ENCODE measurements around the gene DNAH10.

DNAH10 gene

DNA sequence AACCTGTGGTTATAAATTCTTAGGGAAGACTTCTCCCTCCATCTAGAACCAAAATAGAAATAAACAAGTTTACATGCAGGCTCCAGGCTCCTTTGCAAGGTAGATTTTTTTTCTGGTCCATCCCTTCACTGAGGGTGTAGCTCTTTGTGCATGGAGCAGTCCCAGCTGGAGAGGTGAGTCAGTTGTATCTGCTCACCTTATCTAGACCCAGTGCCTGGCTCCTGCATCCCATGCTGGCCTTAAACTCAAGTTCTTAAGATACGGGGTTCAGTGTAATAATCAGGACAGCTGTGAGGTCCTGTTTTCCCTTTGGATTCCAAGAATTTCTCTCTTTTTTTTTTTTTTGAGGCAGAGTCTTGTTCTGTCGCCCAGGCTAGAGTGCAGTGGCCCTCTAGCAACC lies 35.1 kb upstream of the DNAH10 start:
- Histone ChIP-seq H3K9me3 (ENCODE audit: low read length) (no peaks in the 10 kb centered on the region), H3K27me3 (ENCODE audit: insufficient read depth, low read length) (no peaks in the 10 kb centered on the region), H3K4me3 (ENCODE audit: low read length) (no peak overlapping the region), H2AFZ (ENCODE audit: low read depth, low read length) (no peak overlapping the region), H3K4me1 (ENCODE audit: insufficient read depth, low read length) (no peaks in the 10 kb centered on the region), H3K36me3 (ENCODE audit: insufficient read depth, low read length) (peaks cover 76% of the 10 kb centered on the region)

DNA sequence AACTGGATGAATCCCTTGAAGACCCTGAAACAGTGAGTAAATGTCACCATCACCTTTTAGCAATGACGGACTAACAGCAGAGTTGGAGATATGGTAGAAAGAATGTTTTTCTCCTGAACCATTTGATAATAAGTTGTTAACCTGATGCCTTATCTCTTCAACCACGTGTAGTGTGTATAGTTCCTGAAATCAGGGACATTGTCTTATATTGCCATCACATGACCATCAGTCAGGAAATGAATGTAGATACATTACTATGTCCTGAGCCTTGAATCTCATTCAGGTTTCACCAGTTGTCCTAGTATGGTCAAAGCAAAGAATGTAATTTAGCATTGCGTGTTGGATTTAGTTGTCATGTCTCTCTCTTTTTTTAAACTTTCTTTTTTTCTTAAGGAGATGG lies 34.2 kb upstream of the DNAH10 start:
- Histone ChIP-seq H3K9me3 (ENCODE audit: low read length) (no peaks in the 10 kb centered on the region), H2AFZ (ENCODE audit: low read depth, low read length) (no peak overlapping the region), H3K27me3 (ENCODE audit: insufficient read depth, low read length) (no peaks in the 10 kb centered on the region), H3K36me3 (ENCODE audit: insufficient read depth, low read length) (peaks cover 73% of the 10 kb centered on the region), H3K4me3 (ENCODE audit: low read length) (no peak overlapping the region), H3K4me1 (ENCODE audit: insufficient read depth, low read length) (no peaks in the 10 kb centered on the region)

DNA sequence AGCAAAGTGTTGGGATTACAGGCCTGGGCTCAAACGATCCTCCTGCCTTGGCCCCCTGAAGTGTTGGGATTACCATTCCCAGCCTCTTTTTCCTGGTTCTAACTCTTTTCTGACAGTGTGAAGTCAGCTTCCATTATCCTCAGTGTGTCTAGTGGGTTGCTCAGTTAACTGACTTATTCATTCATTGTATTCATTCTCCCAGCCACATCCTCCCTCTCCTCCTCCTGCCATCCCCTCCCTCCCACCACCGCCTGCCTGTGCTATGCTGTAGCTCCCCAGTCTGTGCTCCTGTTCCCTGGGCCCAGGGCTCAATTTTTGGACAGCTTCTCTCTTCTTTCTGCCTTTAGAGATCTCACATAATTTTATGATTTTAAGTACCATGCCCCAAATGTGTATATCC lies 30.5 kb upstream of the DNAH10 start:
- no peak overlapping the region for H2AFZ ChIP-seq (ENCODE audit: low read depth, low read length)
- H3K9me3 ChIP-seq (ENCODE audit: low read length) = no peaks in the 10 kb centered on the region
- H3K36me3 ChIP-seq (ENCODE audit: insufficient read depth, low read length) = peaks cover 72% of the 10 kb centered on the region
- H3K4me3 ChIP-seq (ENCODE audit: low read length) = no peak overlapping the region
- no peaks in the 10 kb centered on the region for H3K4me1 ChIP-seq (ENCODE audit: insufficient read depth, low read length)
- no peaks in the 10 kb centered on the region for H3K27me3 ChIP-seq (ENCODE audit: insufficient read depth, low read length)

DNA sequence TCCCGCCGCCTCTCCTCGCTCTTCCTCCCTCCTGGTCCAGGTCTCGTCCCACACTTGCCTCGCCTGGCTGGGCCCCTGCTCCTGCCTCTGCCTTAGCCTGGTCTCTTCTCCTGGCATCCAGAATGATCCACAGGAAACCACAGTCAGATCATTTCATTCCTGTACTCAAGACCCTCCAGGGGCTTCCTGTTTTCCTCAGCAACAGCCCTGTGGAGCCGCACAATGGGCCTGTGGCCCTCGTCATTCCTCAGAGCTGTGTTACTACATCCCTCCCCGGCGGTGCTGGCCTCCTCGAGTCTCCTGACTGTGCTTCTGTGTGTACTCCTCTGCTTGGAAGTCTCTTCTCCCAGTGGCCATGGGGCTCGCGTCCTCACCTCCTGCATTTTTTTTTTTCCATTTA lies 29.9 kb upstream of the DNAH10 start:
- H3K9me3 ChIP-seq (ENCODE audit: low read length) = no peaks in the 10 kb centered on the region
- H3K36me3 ChIP-seq (ENCODE audit: insufficient read depth, low read length) = peaks cover 73% of the 10 kb centered on the region

DNA sequence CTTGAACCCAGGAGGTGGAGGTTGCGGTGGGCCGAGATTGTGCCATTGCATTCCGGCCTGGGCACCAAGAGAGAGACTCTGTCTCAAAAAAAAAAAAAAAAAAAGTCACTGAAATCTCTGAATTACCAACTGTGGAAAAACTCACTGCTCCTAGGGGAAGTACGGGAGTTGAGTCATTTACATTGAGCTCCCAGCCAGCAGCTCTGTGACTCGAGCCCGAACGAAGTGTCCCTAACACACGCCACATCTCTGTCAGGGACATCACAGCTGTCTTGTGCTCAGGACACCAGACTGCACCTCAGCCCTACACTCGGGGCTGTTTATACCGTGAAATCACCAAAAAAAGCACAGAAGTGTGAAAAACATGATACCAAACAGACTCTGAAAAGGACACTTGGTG lies 28.9 kb upstream of the DNAH10 start:
- H2AFZ ChIP-seq (ENCODE audit: low read depth, low read length) = no peak overlapping the region
- H3K4me1 ChIP-seq (ENCODE audit: insufficient read depth, low read length) = no peaks in the 10 kb centered on the region
- no peaks in the 10 kb centered on the region for H3K9me3 ChIP-seq (ENCODE audit: low read length)
- peaks cover 71% of the 10 kb centered on the region for H3K36me3 ChIP-seq (ENCODE audit: insufficient read depth, low read length)
- no peaks in the 10 kb centered on the region for H3K27me3 ChIP-seq (ENCODE audit: insufficient read depth, low read length)
- no peak overlapping the region for H3K4me3 ChIP-seq (ENCODE audit: low read length)

More for the DNA sequence above, 29.9 kb upstream of the DNAH10 start:
- H2AFZ ChIP-seq (ENCODE audit: low read depth, low read length) = no peak overlapping the region
- H3K27me3 ChIP-seq (ENCODE audit: insufficient read depth, low read length) = no peaks in the 10 kb centered on the region
- no peaks in the 10 kb centered on the region for H3K4me1 ChIP-seq (ENCODE audit: insufficient read depth, low read length)
- H3K4me3 ChIP-seq (ENCODE audit: low read length) = no peak overlapping the region

DNA sequence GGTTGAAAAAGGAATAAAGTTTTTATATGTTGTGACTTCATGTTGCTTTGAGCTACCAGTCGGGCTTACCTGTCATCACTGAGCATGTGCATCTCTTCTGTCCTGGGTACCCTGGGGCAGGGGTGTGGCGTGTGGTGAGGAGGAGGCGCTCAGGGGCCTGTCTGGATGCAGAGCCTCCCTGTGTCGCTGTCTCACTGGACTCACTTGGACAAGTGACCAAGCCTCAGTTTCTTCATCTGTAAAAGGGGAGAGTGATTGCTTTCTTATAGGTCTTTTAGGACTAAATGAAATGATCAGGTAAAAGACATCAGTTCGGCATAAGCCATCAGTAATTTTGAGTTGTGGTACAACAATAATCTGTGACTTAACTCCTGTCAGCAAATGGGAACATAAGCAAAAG lies 27.8 kb upstream of the DNAH10 start:
- peaks cover 72% of the 10 kb centered on the region for H3K36me3 ChIP-seq (ENCODE audit: insufficient read depth, low read length)
- no peaks in the 10 kb centered on the region for H3K9me3 ChIP-seq (ENCODE audit: low read length)
- no peak overlapping the region for H3K4me3 ChIP-seq (ENCODE audit: low read length)
- H3K4me1 ChIP-seq (ENCODE audit: insufficient read depth, low read length) = no peaks in the 10 kb centered on the region
- H3K27me3 ChIP-seq (ENCODE audit: insufficient read depth, low read length) = no peaks in the 10 kb centered on the region
- H2AFZ ChIP-seq (ENCODE audit: low read depth, low read length) = no peak overlapping the region

DNA sequence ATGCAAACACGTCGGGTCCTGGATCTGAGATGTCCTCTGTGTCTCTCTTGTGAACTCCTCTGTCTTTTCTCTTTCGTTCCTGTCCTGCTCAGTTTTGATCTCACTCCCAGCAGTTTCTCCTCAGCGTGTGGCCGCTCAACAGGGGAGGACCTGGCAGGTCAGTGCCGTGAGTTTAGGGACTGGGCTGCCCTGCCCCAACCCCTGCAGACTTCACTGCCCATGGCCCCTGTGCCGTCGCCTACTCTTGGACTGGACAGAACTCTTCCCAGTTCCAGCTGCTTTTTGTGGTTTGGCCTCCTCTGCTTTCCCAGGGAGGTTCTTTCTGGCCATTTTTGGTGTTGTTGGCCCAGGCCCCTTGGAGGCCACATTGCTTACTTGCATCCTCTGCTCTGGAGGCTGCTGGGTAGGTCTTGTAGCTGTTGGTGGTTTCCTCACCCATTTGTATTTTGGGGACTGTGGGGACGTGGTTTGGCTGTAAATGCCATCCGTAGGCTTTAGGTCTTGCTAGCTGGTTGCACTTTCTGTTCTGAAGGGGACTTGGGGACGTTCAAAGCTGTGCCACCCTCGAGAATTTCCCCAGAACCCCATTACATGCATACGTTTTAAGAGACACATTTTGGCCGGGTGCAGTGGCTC lies 20.0 kb upstream of the DNAH10 start:
- H3K27me3 ChIP-seq (ENCODE audit: insufficient read depth, low read length) = no peaks in the 10 kb centered on the region
- H2AFZ ChIP-seq (ENCODE audit: low read depth, low read length) = no peak overlapping the region
- H3K9me3 ChIP-seq (ENCODE audit: low read length) = no peaks in the 10 kb centered on the region
- peaks cover 79% of the 10 kb centered on the region for H3K36me3 ChIP-seq (ENCODE audit: insufficient read depth, low read length)
- no peak overlapping the region for H3K4me3 ChIP-seq (ENCODE audit: low read length)
- H3K4me1 ChIP-seq (ENCODE audit: insufficient read depth, low read length) = no peaks in the 10 kb centered on the region

DNA sequence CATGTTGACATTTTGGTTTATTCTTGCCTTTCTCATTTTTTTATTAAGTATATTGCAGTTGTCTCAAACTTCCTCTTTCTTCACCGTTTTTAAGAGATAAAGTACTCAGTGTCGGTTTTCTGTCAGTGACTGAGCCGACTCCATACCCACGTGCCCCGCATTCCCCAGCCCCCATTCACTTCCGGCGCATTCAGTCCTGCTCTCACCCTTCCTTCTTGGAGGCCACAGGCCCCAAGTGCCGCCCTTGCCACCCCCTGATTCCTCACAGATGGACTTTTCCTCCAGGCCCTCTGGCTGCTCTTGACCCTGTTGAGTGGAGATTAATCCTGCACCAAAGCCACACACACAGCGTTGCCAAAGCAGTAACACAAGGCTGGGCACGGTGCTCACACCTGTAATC lies 19.1 kb upstream of the DNAH10 start:
- H3K36me3 ChIP-seq (ENCODE audit: insufficient read depth, low read length) = peaks cover 79% of the 10 kb centered on the region
- no peaks in the 10 kb centered on the region for H3K27me3 ChIP-seq (ENCODE audit: insufficient read depth, low read length)
- H3K4me3 ChIP-seq (ENCODE audit: low read length) = no peak overlapping the region
- no peaks in the 10 kb centered on the region for H3K4me1 ChIP-seq (ENCODE audit: insufficient read depth, low read length)
- no peaks in the 10 kb centered on the region for H3K9me3 ChIP-seq (ENCODE audit: low read length)
- H2AFZ ChIP-seq (ENCODE audit: low read depth, low read length) = no peak overlapping the region

DNA sequence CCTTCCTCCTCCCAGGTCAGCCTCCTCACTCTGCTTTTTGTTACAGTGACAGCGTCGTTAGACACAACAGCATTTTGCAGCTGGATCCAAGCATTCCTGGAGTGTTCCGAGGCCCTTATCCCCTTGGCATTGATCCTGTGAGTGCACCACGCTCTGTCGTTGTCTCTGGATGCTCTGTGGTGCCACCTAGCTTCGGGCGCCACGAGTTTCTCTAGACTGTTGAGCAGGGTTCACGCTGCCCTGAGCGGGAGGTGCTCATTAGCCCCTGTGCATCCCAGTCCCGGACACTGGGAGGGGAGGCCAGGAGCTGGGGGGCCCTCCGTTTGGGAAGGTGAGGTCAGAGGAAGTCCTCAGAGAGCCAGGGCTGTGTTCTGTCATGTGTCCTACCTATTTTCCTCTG lies 17.3 kb upstream of the DNAH10 start:
- Histone ChIP-seq H3K9me3 (ENCODE audit: low read length) (no peaks in the 10 kb centered on the region), H3K4me1 (ENCODE audit: insufficient read depth, low read length) (no peaks in the 10 kb centered on the region), H2AFZ (ENCODE audit: low read depth, low read length) (no peak overlapping the region), H3K27me3 (ENCODE audit: insufficient read depth, low read length) (no peaks in the 10 kb centered on the region), H3K4me3 (ENCODE audit: low read length) (no peak overlapping the region), H3K36me3 (ENCODE audit: insufficient read depth, low read length) (peaks cover 79% of the 10 kb centered on the region)

DNA sequence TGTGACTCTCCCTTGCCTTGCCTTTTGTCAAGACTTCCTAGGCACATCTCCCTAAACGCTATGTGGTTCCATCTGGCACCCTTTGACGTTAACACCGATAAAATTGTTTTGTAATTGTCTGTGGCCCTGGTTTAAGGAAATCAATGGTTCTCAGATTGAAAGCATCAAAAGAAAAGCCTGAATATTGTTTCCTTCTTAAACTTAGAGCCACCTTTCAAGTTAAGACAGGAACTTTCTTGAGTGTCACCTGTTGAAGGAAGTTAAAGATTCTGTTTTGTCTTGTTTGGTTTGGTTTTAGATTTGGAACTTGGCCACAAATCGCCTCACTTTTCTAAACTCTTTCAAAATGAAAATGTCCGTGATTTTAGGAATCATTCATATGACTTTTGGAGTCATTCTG lies 14.8 kb upstream of the DNAH10 start:
- no peaks in the 10 kb centered on the region for H3K27me3 ChIP-seq (ENCODE audit: insufficient read depth, low read length)
- H2AFZ ChIP-seq (ENCODE audit: low read depth, low read length) = no peak overlapping the region
- H3K4me1 ChIP-seq (ENCODE audit: insufficient read depth, low read length) = no peaks in the 10 kb centered on the region
- no peak overlapping the region for H3K4me3 ChIP-seq (ENCODE audit: low read length)
- H3K36me3 ChIP-seq (ENCODE audit: insufficient read depth, low read length) = peaks cover 80% of the 10 kb centered on the region
- H3K9me3 ChIP-seq (ENCODE audit: low read length) = no peaks in the 10 kb centered on the region

DNA sequence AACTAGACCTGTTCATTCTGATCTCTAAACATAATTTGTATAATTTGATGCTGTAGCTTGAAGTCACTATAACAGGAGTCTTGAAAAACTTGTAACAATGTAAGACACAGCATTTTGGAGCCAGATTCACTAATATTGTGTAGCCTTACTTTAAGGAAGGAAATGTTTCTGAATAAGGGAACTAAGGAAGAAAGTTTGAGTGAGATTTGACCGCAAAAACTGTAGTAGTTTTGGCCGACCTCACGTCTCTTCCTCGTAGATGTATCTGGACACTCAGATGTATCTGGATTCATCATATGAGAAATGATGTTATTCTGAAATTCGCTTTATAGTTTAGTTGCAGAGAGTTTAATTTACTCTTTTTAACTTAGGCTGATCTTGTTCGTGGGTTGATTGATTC lies 13.9 kb upstream of the DNAH10 start:
- Histone ChIP-seq H3K36me3 (ENCODE audit: insufficient read depth, low read length) (peaks cover 83% of the 10 kb centered on the region), H2AFZ (ENCODE audit: low read depth, low read length) (no peak overlapping the region), H3K4me1 (ENCODE audit: insufficient read depth, low read length) (no peaks in the 10 kb centered on the region), H3K9me3 (ENCODE audit: low read length) (no peaks in the 10 kb centered on the region), H3K4me3 (ENCODE audit: low read length) (no peak overlapping the region), H3K27me3 (ENCODE audit: insufficient read depth, low read length) (no peaks in the 10 kb centered on the region)

DNA sequence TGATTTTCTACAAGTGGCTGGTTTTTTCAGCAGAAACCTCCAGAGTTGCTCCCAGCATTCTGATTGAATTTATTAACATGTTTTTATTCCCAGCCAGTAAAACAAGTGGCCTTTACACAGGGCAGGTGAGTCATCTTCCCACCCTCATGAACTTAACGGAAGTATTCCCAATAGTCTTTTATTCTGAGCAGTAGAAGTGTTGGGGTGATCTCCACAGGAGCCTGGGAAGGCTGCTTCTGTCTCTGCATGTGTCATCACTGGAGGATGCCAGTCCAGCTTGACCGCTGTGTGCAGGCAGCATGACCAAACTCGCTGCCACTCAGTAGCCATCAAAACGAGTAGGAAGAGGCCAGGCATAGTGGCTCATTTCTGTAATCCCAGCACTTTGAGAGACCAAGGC lies 13.4 kb upstream of the DNAH10 start:
- Histone ChIP-seq H3K36me3 (ENCODE audit: insufficient read depth, low read length) (peaks cover 82% of the 10 kb centered on the region), H3K27me3 (ENCODE audit: insufficient read depth, low read length) (no peaks in the 10 kb centered on the region), H3K4me3 (ENCODE audit: low read length) (no peak overlapping the region), H3K4me1 (ENCODE audit: insufficient read depth, low read length) (no peaks in the 10 kb centered on the region), H3K9me3 (ENCODE audit: low read length) (no peaks in the 10 kb centered on the region), H2AFZ (ENCODE audit: low read depth, low read length) (no peak overlapping the region)

DNA sequence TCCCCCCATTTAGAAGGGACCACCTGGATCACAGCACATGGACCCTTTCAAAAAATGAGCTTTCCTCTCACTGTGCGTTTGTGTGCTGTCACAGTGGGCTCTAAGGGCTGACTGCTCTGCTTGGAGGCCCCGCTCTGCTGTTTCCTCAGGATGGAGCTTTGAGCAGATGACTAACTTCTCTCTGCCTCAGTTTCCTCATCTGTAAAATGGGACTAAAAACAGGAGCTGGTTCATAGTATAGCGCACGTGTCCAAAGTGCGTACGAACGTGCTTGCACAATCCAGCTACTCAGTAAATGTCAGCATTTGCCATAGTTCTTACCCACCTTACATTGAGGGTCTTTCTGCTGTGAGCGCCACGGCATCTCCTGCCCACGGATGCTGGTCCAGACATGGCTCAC lies 12.7 kb upstream of the DNAH10 start:
- Histone ChIP-seq H3K4me3 (ENCODE audit: low read length) (no peak overlapping the region), H3K9me3 (ENCODE audit: low read length) (no peaks in the 10 kb centered on the region), H3K4me1 (ENCODE audit: insufficient read depth, low read length) (no peaks in the 10 kb centered on the region), H3K36me3 (ENCODE audit: insufficient read depth, low read length) (peaks cover 81% of the 10 kb centered on the region), H3K27me3 (ENCODE audit: insufficient read depth, low read length) (no peaks in the 10 kb centered on the region), H2AFZ (ENCODE audit: low read depth, low read length) (no peak overlapping the region)

DNA sequence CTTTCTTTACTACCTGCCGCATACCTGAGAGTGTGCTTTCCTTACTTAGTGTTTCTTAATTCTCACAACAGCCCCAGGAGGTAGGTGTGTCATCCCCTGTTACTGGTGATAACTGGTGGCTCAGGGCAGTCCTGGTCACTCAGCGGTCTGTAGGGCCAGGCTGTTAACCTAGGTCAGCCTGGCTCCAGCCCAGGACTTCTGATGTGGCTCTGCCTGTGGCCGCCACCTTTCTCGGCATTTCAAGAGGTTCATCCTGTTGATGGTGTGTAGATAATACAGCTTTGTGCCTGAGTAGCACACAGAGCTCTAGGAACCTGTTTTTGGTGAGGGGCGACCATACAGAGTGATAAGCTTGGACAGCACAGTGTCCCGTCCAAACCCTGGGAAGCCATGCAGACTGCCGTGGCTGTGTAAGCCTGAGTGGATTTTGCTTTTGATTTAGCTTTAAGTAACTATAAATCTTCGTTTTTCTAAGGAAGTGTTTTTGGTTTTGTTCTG lies 11.9 kb upstream of the DNAH10 start:
- H3K27me3 ChIP-seq (ENCODE audit: insufficient read depth, low read length) = no peaks in the 10 kb centered on the region
- no peak overlapping the region for H3K4me3 ChIP-seq (ENCODE audit: low read length)
- no peaks in the 10 kb centered on the region for H3K4me1 ChIP-seq (ENCODE audit: insufficient read depth, low read length)
- H2AFZ ChIP-seq (ENCODE audit: low read depth, low read length) = no peak overlapping the region
- peaks cover 80% of the 10 kb centered on the region for H3K36me3 ChIP-seq (ENCODE audit: insufficient read depth, low read length)
- H3K9me3 ChIP-seq (ENCODE audit: low read length) = no peaks in the 10 kb centered on the region

All from neuron (in vitro differentiated cells).